ENCODE data around the gene PHF8. TPM values are rescaled to one million over a fixed set of nuclear protein-coding genes. Genes with fewer than 3 reads are reported as not detected.

PHF8 gene
- total RNA-seq, 1 donor from 2014 or later = 22.3 TPM

GRCh38 chrX:53984895-53985294 is 59.4 kb downstream of the PHF8 start:
- Mint-ChIP-seq H3K27me3 (ENCODE audit: insufficient read depth, low read depth) (peaks cover 4% of the 10 kb centered on the region), H3K36me3 (peaks cover 15% of the 10 kb centered on the region), H3K4me1 (no peaks in the 10 kb centered on the region), H3K4me3 (no peak overlapping the region), H3K9me3 (no peaks in the 10 kb centered on the region), H3K27ac (no peak overlapping the region)
- Histone ChIP-seq H2AFZ (replicated peaks) (no peak overlapping the region), H3K4me2 (no peak overlapping the region), H3K9me3 (ENCODE audit: low read depth) (no peaks in the 10 kb centered on the region), H3K9ac (no peak overlapping the region), H3K4me3 (no peak overlapping the region), H3K4me1 (no peaks in the 10 kb centered on the region), H3F3A (ENCODE audit: low read depth) (no peaks in the 10 kb centered on the region), H3K27me3 (no peaks in the 10 kb centered on the region), H3K27ac (no peak overlapping the region), H3K36me3 (no peaks in the 10 kb centered on the region), H4K20me1 (ENCODE audit: low read depth) (no peaks in the 10 kb centered on the region), H3K79me2 (ENCODE audit: low read depth) (no peaks in the 10 kb centered on the region)
- TF ChIP-seq EZH2 (IDR thresholded peaks at IDR 0.05) = no peak
- TF ChIP-seq CTCF (IDR thresholded peaks at IDR 0.05) = no peak
- TF ChIP-seq EZH2phosphoT487 (IDR thresholded peaks at IDR 0.05) = no peak
- DNase-seq (ENCODE audit: low spot score) = no peak

GRCh38 chrX:53974529-53974928 is 69.7 kb downstream of the PHF8 start:
- Mint-ChIP-seq H3K27ac (no peak overlapping the region), H3K4me3 (no peak overlapping the region), H3K27me3 (ENCODE audit: insufficient read depth, low read depth) (peaks cover 5% of the 10 kb centered on the region), H3K4me1 (no peaks in the 10 kb centered on the region), H3K36me3 (peaks cover 38% of the 10 kb centered on the region), H3K9me3 (peaks cover 35% of the 10 kb centered on the region)
- no peaks in the 10 kb centered on the region for H3F3A ChIP-seq (ENCODE audit: low read depth)
- H3K27ac ChIP-seq = no peak overlapping the region
- H2AFZ ChIP-seq (replicated peaks) = no peak overlapping the region
- no peaks in the 10 kb centered on the region for H4K20me1 ChIP-seq (ENCODE audit: low read depth)
- DNase-seq (ENCODE audit: low spot score) = no peak
- H3K4me3 ChIP-seq = no peak overlapping the region
- H3K9ac ChIP-seq = no peak overlapping the region
- H3K4me2 ChIP-seq = no peak overlapping the region
- H3K36me3 ChIP-seq = peaks cover 10% of the 10 kb centered on the region
- no peak for TF ChIP-seq EZH2phosphoT487 (IDR thresholded peaks at IDR 0.05)
- TF ChIP-seq EZH2 (IDR thresholded peaks at IDR 0.05) = no peak
- no peak for TF ChIP-seq CTCF (IDR thresholded peaks at IDR 0.05)
- H3K4me1 ChIP-seq = no peaks in the 10 kb centered on the region
- peaks cover 12% of the 10 kb centered on the region for H3K9me3 ChIP-seq (ENCODE audit: low read depth)
- no peaks in the 10 kb centered on the region for H3K27me3 ChIP-seq
- no peaks in the 10 kb centered on the region for H3K79me2 ChIP-seq (ENCODE audit: low read depth)

GRCh38 chrX:53969540-53969939 is 74.7 kb downstream of the PHF8 start:
- Mint-ChIP-seq H3K36me3 (peaks cover 52% of the 10 kb centered on the region), H3K9me3 (peaks cover 56% of the 10 kb centered on the region)

More at GRCh38 chrX:53969540-53969939, 74.7 kb downstream of the PHF8 start:
- H3K27me3 Mint-ChIP-seq (ENCODE audit: insufficient read depth, low read depth) = peaks cover 5% of the 10 kb centered on the region
- Histone ChIP-seq H4K20me1 (ENCODE audit: low read depth) (no peaks in the 10 kb centered on the region), H3K9me3 (ENCODE audit: low read depth) (peaks cover 14% of the 10 kb centered on the region), H3K27me3 (no peaks in the 10 kb centered on the region), H3F3A (ENCODE audit: low read depth) (no peaks in the 10 kb centered on the region), H3K79me2 (ENCODE audit: low read depth) (no peaks in the 10 kb centered on the region), H3K4me2 (no peak overlapping the region), H3K9ac (no peak overlapping the region), H2AFZ (replicated peaks) (no peak overlapping the region), H3K27ac (no peak overlapping the region), H3K4me1 (no peaks in the 10 kb centered on the region), H3K4me3 (no peak overlapping the region), H3K36me3 (peaks cover 13% of the 10 kb centered on the region)
- H3K27ac Mint-ChIP-seq = no peak overlapping the region
- H3K4me3 Mint-ChIP-seq = no peak overlapping the region
- DNase-seq (ENCODE audit: low spot score) = no peak
- no peaks in the 10 kb centered on the region for H3K4me1 Mint-ChIP-seq
- TF ChIP-seq EZH2phosphoT487 (IDR thresholded peaks at IDR 0.05) = no peak
- no peak for TF ChIP-seq CTCF (IDR thresholded peaks at IDR 0.05)
- no peak for TF ChIP-seq EZH2 (IDR thresholded peaks at IDR 0.05)
